Measurements from ENCODE around the gene TMEM221. TPM values are rescaled to one million over a fixed set of nuclear protein-coding genes. Genes with fewer than 3 reads are reported as not detected.

The TMEM221 gene
- total and polyA plus RNA-seq, 9 of the 15 experiments (the other 6 are each of a cell fraction or from before 2014, with no cell fraction given) = 0.06 to 0.35 TPM; not detected in 7

- DNase-seq (ENCODE audit: extremely low read depth in 1 of 4, low spot score in 3 of 4) (no peak), ATAC-seq (no peak), FAIRE-seq (no peak)
- Histone ChIP-seq H3K4me1 (replicated peaks in 1 of 2; ENCODE audit: control insufficient read depth in 2 of 2, insufficient read depth in 2 of 2, low read length in 2 of 2) (peaks cover 25 to 41% of the 10 kb centered on the region in 2 experiments), H3K36me3 (ENCODE audit: control insufficient read depth, insufficient read depth, low read length) (peaks cover 16% of the 10 kb centered on the region; the same call in 1 of the 3 replicates), H3K9me1 (ENCODE audit: control insufficient read depth, insufficient read depth, low read length) (no peaks in the 10 kb centered on the region), H3K79me2 (ENCODE audit: control insufficient read depth, insufficient read depth, low read length) (no peaks in the 10 kb centered on the region), H3K27ac (ENCODE audit: extremely low read depth, low read depth, low read length) (no peak within 1 kb of the TSS; the same call in 2 of the 3 replicates), H3K4me3 (no peak within 1 kb of the TSS), H3K4me2 (ENCODE audit: insufficient read depth, low read length) (no peak within 1 kb of the TSS), H4K20me1 (replicated peaks; ENCODE audit: control insufficient read depth, insufficient read depth, low read length) (no peaks in the 10 kb centered on the region), H2AFZ (ENCODE audit: low read depth, low read length) (no peak within 1 kb of the TSS), H3K9ac (ENCODE audit: insufficient read depth in 1 of 2, low read depth in 2 of 2, low read length in 2 of 2) (no peak within 1 kb of the TSS), H3K27me3 (ENCODE audit: control insufficient read depth in 2 of 2, insufficient read depth in 2 of 2, low read length in 2 of 2) (no peaks in the 10 kb centered on the region), H3K9me3 (replicated peaks; ENCODE audit: control insufficient read depth, insufficient read depth, low read depth, low read length) (peaks cover 7% of the 10 kb centered on the region)
- in situ Hi-C loops (cut with MboI) (no loop called here), intact Hi-C loops (cut with micrococcal nuclease) (loop anchor here (2.0 kb wide), 2 partner anchors 25 to 55 kb away; partner anchors contain the start of gene TMEM221)
- BruUV-seq (replicated peaks) = no TSS peak
- POLR2A ChIA-PET = interaction anchor here (0.7 to 1.3 kb wide), 4 partner anchors 11 to 201 kb away, joined by 3 to 7 read pairs (median 3); partner anchors contain the start of genes BST2 and USHBP1
- CTCF ChIA-PET (ENCODE audit: low intra/inter-chr PET ratio) = interaction anchor here (0.9 to 2.0 kb wide), 3 partner anchors 26 to 72 kb away, joined by 3 to 14 read pairs (median 10); partner anchors contain the start of gene MVB12A
- 90% methylated on average over 22 of the region's 41 CpGs for WGBS (ENCODE audit: insufficient coverage, low coverage, missing lambda C conversion rate)
- TF ChIP-seq RFX1 (IDR thresholded peaks at IDR 0.05) (no peak), EZH2 (IDR thresholded peaks at IDR 0.05; ENCODE audit: borderline replicate concordance, low read depth, low read length) (no peak), ZNF780A (CRISPR knock-in tag; IDR thresholded peaks at IDR 0.05) (no peak), POLR2G (IDR thresholded peaks at IDR 0.05; ENCODE audit: low read depth, low read length) (peak; percentile 72), KDM4B (IDR thresholded peaks at IDR 0.05; ENCODE audit: borderline replicate concordance in 2 of 2, low read depth in 1 of 2) (no peak), STAG1 (CRISPR knock-in tag; IDR thresholded peaks at IDR 0.05; ENCODE audit: borderline replicate concordance) (no peak), GABPB2 (CRISPR knock-in tag; conservative IDR thresholded peaks at IDR 0.05) (no peak), CCAR2 (IDR thresholded peaks at IDR 0.05; ENCODE audit: low read depth, low read length) (no peak), SMAD2 (IDR thresholded peaks at IDR 0.05; ENCODE audit: low read depth, low read length) (no peak), NCOA6 (IDR thresholded peaks at IDR 0.05) (no peak), POU5F1 (IDR thresholded peaks at IDR 0.05; ENCODE audit: borderline replicate concordance, low read depth, low read length, partially characterized antibody) (no peak), GABPA (tag; conservative IDR thresholded peaks at IDR 0.05; ENCODE audit: low read depth) (no peak), ZNF12 (CRISPR knock-in tag; IDR thresholded peaks at IDR 0.05) (no peak), HNRNPL (IDR thresholded peaks at IDR 0.05; ENCODE audit: low read depth, low read length) (peak; percentile 40; the same call in 1 of the 2 replicates), ETV5 (CRISPR knock-in tag; IDR thresholded peaks at IDR 0.05; ENCODE audit: low read depth) (no peak), REST (IDR thresholded peaks at IDR 0.05; ENCODE audit: borderline replicate concordance) (no peak), REST (CRISPR knock-in tag; IDR thresholded peaks at IDR 0.05; ENCODE audit: low read depth) (no peak)
These were observed 54.6 kb downstream of the TMEM221 start, which contains the start of gene CCDC194 for GRCh38 chr19:17393914-17394313. Gene CCDC194 (minus strand): TSS chr19:17394196. CDS start chr19:17394158, 38 bp downstream.

Data from K562 (cell line).